ENCODE data around the gene ARHGAP10.

ARHGAP10 gene

GRCh38 chr4:147944670-147945260, 212.9 kb downstream of the ARHGAP10 start:
- Histone ChIP-seq H2BK120ac (ENCODE audit: low read depth, low read length) (no peak overlapping the region), H2AK5ac (ENCODE audit: low read length, severe bottlenecking) (no peak overlapping the region), H3K27me3 (ENCODE audit: control insufficient read depth in 1 of 2, insufficient read depth in 1 of 2, low read length in 2 of 2) (no peaks in the 10 kb centered on the region), H2AFZ (ENCODE audit: low read depth, low read length) (no peak overlapping the region), H2BK15ac (ENCODE audit: low read depth, poor library complexity, severe bottlenecking) (no peak overlapping the region), H3K27ac (ENCODE audit: low read length, poor library complexity, severe bottlenecking) (no peak overlapping the region), H3K9ac (ENCODE audit: low read length) (no peak overlapping the region), H3K4me1 (ENCODE audit: control insufficient read depth, insufficient read depth, low read depth, low read length) (peaks cover 2% of the 10 kb centered on the region), H2BK5ac (ENCODE audit: low read depth, low read length, poor library complexity, severe bottlenecking) (no peak overlapping the region), H3K79me1 (replicated peaks; ENCODE audit: low read length, poor library complexity, severe bottlenecking) (peaks cover 5% of the 10 kb centered on the region), H2BK12ac (ENCODE audit: low read length in 2 of 2) (no peak overlapping the region), H3K4me2 (ENCODE audit: low read length, poor library complexity, severe bottlenecking) (no peak overlapping the region), H3K18ac (ENCODE audit: low read depth in 1 of 2, low read length in 2 of 2) (no peak overlapping the region), H3K23ac (ENCODE audit: low read length in 2 of 2) (no peak overlapping the region), H3K36me3 (ENCODE audit: control insufficient read depth in 1 of 2, insufficient read depth in 2 of 2, low read depth in 1 of 2, low read length in 2 of 2) (peaks cover 3 to 78% of the 10 kb centered on the region in 2 experiments), H3K4me3 (ENCODE audit: insufficient read depth in 1 of 2, low read depth in 1 of 2, low read length in 2 of 2) (no peak overlapping the region), H4K8ac (ENCODE audit: low read length) (no peak overlapping the region), H4K91ac (ENCODE audit: low read length) (no peak overlapping the region), H3K14ac (ENCODE audit: low read length in 2 of 2) (no peak overlapping the region), H3K9me3 (ENCODE audit: control insufficient read depth, low read length) (no peaks in the 10 kb centered on the region), H3K4ac (ENCODE audit: low read depth in 1 of 2, low read length in 2 of 2) (no peak overlapping the region)
- DNase-seq, result no peak
- 97% methylated on average over 10 of the region's 10 CpGs for WGBS

GRCh38 chr4:147948336-147948735, 216.4 kb downstream of the ARHGAP10 start:
- Histone ChIP-seq H3K23ac (ENCODE audit: low read length in 2 of 2) (no peak overlapping the region), H3K4ac (ENCODE audit: low read depth in 1 of 2, low read length in 2 of 2) (no peak overlapping the region), H3K79me1 (replicated peaks; ENCODE audit: low read length, poor library complexity, severe bottlenecking) (peaks cover 6% of the 10 kb centered on the region), H3K4me2 (ENCODE audit: low read length, poor library complexity, severe bottlenecking) (no peak overlapping the region), H4K91ac (ENCODE audit: low read length) (no peak overlapping the region), H3K18ac (ENCODE audit: low read depth in 1 of 2, low read length in 2 of 2) (no peak overlapping the region), H3K9me3 (ENCODE audit: control insufficient read depth, low read length) (no peaks in the 10 kb centered on the region), H2BK12ac (ENCODE audit: low read length in 2 of 2) (no peak overlapping the region), H3K27ac (ENCODE audit: low read length, poor library complexity, severe bottlenecking) (no peak overlapping the region), H3K4me3 (ENCODE audit: insufficient read depth in 1 of 2, low read depth in 1 of 2, low read length in 2 of 2) (no peak overlapping the region), H3K36me3 (ENCODE audit: control insufficient read depth in 1 of 2, insufficient read depth in 2 of 2, low read depth in 1 of 2, low read length in 2 of 2) (peaks cover 5 to 90% of the 10 kb centered on the region in 2 experiments), H2BK15ac (ENCODE audit: low read depth, poor library complexity, severe bottlenecking) (no peak overlapping the region), H2AK5ac (ENCODE audit: low read length, severe bottlenecking) (no peak overlapping the region), H3K9ac (ENCODE audit: low read length) (no peak overlapping the region), H3K4me1 (ENCODE audit: control insufficient read depth, insufficient read depth, low read depth, low read length) (no peaks in the 10 kb centered on the region), H4K8ac (ENCODE audit: low read length) (no peak overlapping the region), H2BK5ac (ENCODE audit: low read depth, low read length, poor library complexity, severe bottlenecking) (no peak overlapping the region), H2AFZ (ENCODE audit: low read depth, low read length) (no peak overlapping the region), H2BK120ac (ENCODE audit: low read depth, low read length) (no peak overlapping the region), H3K14ac (ENCODE audit: low read length in 2 of 2) (no peak overlapping the region), H3K27me3 (ENCODE audit: control insufficient read depth in 1 of 2, insufficient read depth in 1 of 2, low read length in 2 of 2) (no peaks in the 10 kb centered on the region)
- no peak for DNase-seq
- 94% methylated on average over 5 of the region's 5 CpGs for WGBS

- H3K9me3 ChIP-seq (ENCODE audit: control insufficient read depth, low read length), result no peaks in the 10 kb centered on the region
- no peak overlapping the region for H3K4me2 ChIP-seq (ENCODE audit: low read length, poor library complexity, severe bottlenecking)
- H2BK15ac ChIP-seq (ENCODE audit: low read depth, poor library complexity, severe bottlenecking), result no peak overlapping the region
- no peak overlapping the region for H4K91ac ChIP-seq (ENCODE audit: low read length)
- no peaks in the 10 kb centered on the region for H3K27me3 ChIP-seq (ENCODE audit: control insufficient read depth in 1 of 2, insufficient read depth in 1 of 2, low read length in 2 of 2)
- no peak for DNase-seq
- no peak overlapping the region for H4K8ac ChIP-seq (ENCODE audit: low read length)
- no peak overlapping the region for H2BK12ac ChIP-seq (ENCODE audit: low read length in 2 of 2)
- H2AK5ac ChIP-seq (ENCODE audit: low read length, severe bottlenecking), result no peak overlapping the region
- no peak overlapping the region for H3K4me3 ChIP-seq (ENCODE audit: insufficient read depth in 1 of 2, low read depth in 1 of 2, low read length in 2 of 2)
- no CpG with 5 or more reads among the region's 1 CpG for WGBS
- H2AFZ ChIP-seq (ENCODE audit: low read depth, low read length), result no peak overlapping the region
- no peak overlapping the region for H2BK5ac ChIP-seq (ENCODE audit: low read depth, low read length, poor library complexity, severe bottlenecking)
- H3K36me3 ChIP-seq (ENCODE audit: control insufficient read depth in 1 of 2, insufficient read depth in 2 of 2, low read depth in 1 of 2, low read length in 2 of 2), result peaks cover 5 to 88% of the 10 kb centered on the region in 2 experiments
- H3K4ac ChIP-seq (ENCODE audit: low read depth in 1 of 2, low read length in 2 of 2), result no peak overlapping the region
- no peak overlapping the region for H3K27ac ChIP-seq (ENCODE audit: low read length, poor library complexity, severe bottlenecking)
- H3K79me1 ChIP-seq (replicated peaks; ENCODE audit: low read length, poor library complexity, severe bottlenecking), result peaks cover 4% of the 10 kb centered on the region
- H3K9ac ChIP-seq (ENCODE audit: low read length), result no peak overlapping the region
- no peak overlapping the region for H2BK120ac ChIP-seq (ENCODE audit: low read depth, low read length)
- no peak overlapping the region for H3K23ac ChIP-seq (ENCODE audit: low read length in 2 of 2)
- no peak overlapping the region for H3K18ac ChIP-seq (ENCODE audit: low read depth in 1 of 2, low read length in 2 of 2)
- no peaks in the 10 kb centered on the region for H3K4me1 ChIP-seq (ENCODE audit: control insufficient read depth, insufficient read depth, low read depth, low read length)
- no peak overlapping the region for H3K14ac ChIP-seq (ENCODE audit: low read length in 2 of 2)
These were observed 218.4 kb downstream of the ARHGAP10 start for GRCh38 chr4:147950261-147950660.

- Histone ChIP-seq H3K9ac (ENCODE audit: low read length) (no peak overlapping the region), H3K14ac (ENCODE audit: low read length in 2 of 2) (no peak overlapping the region), H3K4me2 (ENCODE audit: low read length, poor library complexity, severe bottlenecking) (no peak overlapping the region), H4K91ac (ENCODE audit: low read length) (no peak overlapping the region), H3K9me3 (ENCODE audit: control insufficient read depth, low read length) (no peaks in the 10 kb centered on the region), H2AK5ac (ENCODE audit: low read length, severe bottlenecking) (no peak overlapping the region), H3K23ac (ENCODE audit: low read length in 2 of 2) (no peak overlapping the region), H3K36me3 (ENCODE audit: control insufficient read depth in 1 of 2, insufficient read depth in 2 of 2, low read depth in 1 of 2, low read length in 2 of 2) (peaks cover 5 to 88% of the 10 kb centered on the region in 2 experiments), H3K4me1 (ENCODE audit: control insufficient read depth, insufficient read depth, low read depth, low read length) (no peaks in the 10 kb centered on the region), H3K4ac (ENCODE audit: low read depth in 1 of 2, low read length in 2 of 2) (no peak overlapping the region), H3K4me3 (ENCODE audit: insufficient read depth in 1 of 2, low read depth in 1 of 2, low read length in 2 of 2) (no peak overlapping the region), H2BK5ac (ENCODE audit: low read depth, low read length, poor library complexity, severe bottlenecking) (no peak overlapping the region), H3K27ac (ENCODE audit: low read length, poor library complexity, severe bottlenecking) (no peak overlapping the region), H3K18ac (ENCODE audit: low read depth in 1 of 2, low read length in 2 of 2) (no peak overlapping the region), H3K79me1 (replicated peaks; ENCODE audit: low read length, poor library complexity, severe bottlenecking) (peaks cover 4% of the 10 kb centered on the region), H2BK12ac (ENCODE audit: low read length in 2 of 2) (no peak overlapping the region), H2AFZ (ENCODE audit: low read depth, low read length) (no peak overlapping the region), H3K27me3 (ENCODE audit: control insufficient read depth in 1 of 2, insufficient read depth in 1 of 2, low read length in 2 of 2) (no peaks in the 10 kb centered on the region), H2BK120ac (ENCODE audit: low read depth, low read length) (no peak overlapping the region), H2BK15ac (ENCODE audit: low read depth, poor library complexity, severe bottlenecking) (no peak overlapping the region), H4K8ac (ENCODE audit: low read length) (no peak overlapping the region)
- DNase-seq, result no peak
- WGBS, result 62% methylated on average over 2 of the region's 2 CpGs
These were observed 219.0 kb downstream of the ARHGAP10 start for GRCh38 chr4:147950841-147951240.

Data from mesenchymal stem cell (in vitro differentiated cells and primary cell).